Neuronal stem cell (in vitro differentiated cells): ENCODE results near the gene NACA.
"Not testable (repeated sequence)": the region's sequence is repeated elsewhere in the genome, so short reads cannot be mapped to it uniquely, and the experiment has no call there.

Experiments used
- DNase-seq: peaks from one replicate; pipeline ENCODE4 v3.0.0-alpha.2; 2013; ENCODE audit warnings: low spot score
- H2AFZ ChIP-seq: one replicate; pipeline ENCODE4 v1.6.1; 2013; ENCODE audit warnings: mild to moderate bottlenecking, low read length, inconsistent platforms
- H2AK5ac ChIP-seq: 2 replicates; pipeline ENCODE4 v1.6.1; 2013; ENCODE audit warnings: low read depth, mild to moderate bottlenecking, inconsistent platforms, low read length, moderate library complexity, mixed read lengths
- H2BK120ac ChIP-seq: 2 replicates; pipeline ENCODE4 v1.6.1; 2013; ENCODE audit warnings: low read depth, mild to moderate bottlenecking, inconsistent platforms, low read length, moderate library complexity, mixed read lengths
- H2BK12ac ChIP-seq: one replicate; pipeline ENCODE4 v1.6.1; 2013; ENCODE audit warnings: low read length, inconsistent platforms
- H2BK15ac ChIP-seq: 2 replicates; pipeline ENCODE4 v1.6.1; 2013; ENCODE audit warnings: mild to moderate bottlenecking, low read length, inconsistent platforms, mixed read lengths
- H2BK5ac ChIP-seq: one replicate; pipeline ENCODE4 v1.6.1; 2013; ENCODE audit warnings: inconsistent platforms, mild to moderate bottlenecking, low read length, moderate library complexity
- H3K14ac ChIP-seq: one replicate; pipeline ENCODE4 v1.6.1; 2013; ENCODE audit warnings: low read length, inconsistent platforms
- H3K18ac ChIP-seq: 2 replicates; pipeline ENCODE4 v1.6.1; 2013; ENCODE audit warnings: low read length, inconsistent platforms
- H3K23ac ChIP-seq: 2 replicates; pipeline ENCODE4 v1.6.1; 2013; ENCODE audit warnings: low read depth, mild to moderate bottlenecking, mixed read lengths, low read length, inconsistent platforms; ENCODE audit not compliant: poor library complexity
- H3K27ac ChIP-seq: replicated peaks from 3 replicates; pipeline ENCODE4 v1.5.1; 2013; ENCODE audit warnings: low read length, inconsistent platforms
- H3K27me3 ChIP-seq, 3 experiments: 2 replicates each; pipeline ENCODE4 v1.6.1; 2013; ENCODE audit warnings: low read length in 3 of 3, mild to moderate bottlenecking in 2 of 3, inconsistent platforms in 1 of 3, low read depth in 1 of 3, mixed read lengths in 1 of 3, moderate library complexity in 1 of 3; ENCODE audit not compliant: control insufficient read depth in 3 of 3, insufficient read depth in 3 of 3
- H3K36me3 ChIP-seq, 2 donors: replicated peaks in 1 of 2; 2 replicates each; pipeline ENCODE4 v1.6.1; 2013; ENCODE audit warnings: low read length in 2 of 2; ENCODE audit not compliant: control insufficient read depth in 2 of 2, insufficient read depth in 2 of 2
- H3K4ac ChIP-seq: 2 replicates; pipeline ENCODE4 v1.6.1; 2013; ENCODE audit warnings: inconsistent platforms, mild to moderate bottlenecking, low read length, moderate library complexity
- H3K4me1 ChIP-seq, 2 donors: 1 replicate in 1 of 2; 2 replicates in 1 of 2; pipeline ENCODE4 v1.6.1; 2013; ENCODE audit warnings: low read length in 2 of 2, low read depth in 1 of 2; ENCODE audit not compliant: control insufficient read depth in 2 of 2, insufficient read depth in 1 of 2
- H3K4me2 ChIP-seq: one replicate; pipeline ENCODE4 v1.6.1; 2013; ENCODE audit warnings: mild to moderate bottlenecking, low read length, inconsistent platforms; ENCODE audit not compliant: insufficient read depth, poor library complexity, severe bottlenecking
- H3K4me3 ChIP-seq, 2 donors: 2 replicates each; pipeline ENCODE4 v1.5.1; 2013; ENCODE audit warnings: low read length in 2 of 2, mild to moderate bottlenecking in 2 of 2, inconsistent platforms in 1 of 2, moderate library complexity in 1 of 2
- H3K79me1 ChIP-seq: one replicate; pipeline ENCODE4 v1.6.1; 2013; ENCODE audit warnings: low read depth, mild to moderate bottlenecking, inconsistent platforms, low read length, moderate library complexity
- H3K9ac ChIP-seq: one replicate; pipeline ENCODE4 v1.6.1; 2013; ENCODE audit warnings: mild to moderate bottlenecking, low read depth, low read length, inconsistent platforms; ENCODE audit not compliant: poor library complexity
- H3K9me3 ChIP-seq, 2 donors: replicated peaks in 1 of 2; 2 replicates each; pipeline versions ENCODE3 to v1.6.1; 2013; ENCODE audit warnings: low read length in 2 of 2, mild to moderate bottlenecking in 2 of 2, inconsistent platforms in 1 of 2, low read depth in 1 of 2, mixed read lengths in 1 of 2, moderate library complexity in 1 of 2; ENCODE audit not compliant: control insufficient read depth in 2 of 2, insufficient read depth in 1 of 2
- H4K8ac ChIP-seq: one replicate; pipeline ENCODE4 v1.6.1; 2013; ENCODE audit warnings: low read depth, mild to moderate bottlenecking, inconsistent platforms, low read length, moderate library complexity
- H4K91ac ChIP-seq: one replicate; pipeline ENCODE4 v1.6.1; 2013; ENCODE audit warnings: low read length, low read depth, mild to moderate bottlenecking, inconsistent platforms; ENCODE audit not compliant: poor library complexity
- WGBS, 2 donors: extraction: QIAGEN DNeasy Blood & Tissue Kit; methylation state at CpG; one replicate each; pipeline ENCODE4 v1.1.7; 2013; ENCODE audit warnings: missing lambda C conversion rate in 2 of 2, mixed read lengths in 1 of 2; ENCODE audit not compliant: insufficient read length in 2 of 2, insufficient replicate concordance in 1 of 2; ENCODE audit errors: extremely low coverage in 2 of 2; 5-methylcytosine and 5-hydroxymethylcytosine counted together

Gene NACA

DNA sequence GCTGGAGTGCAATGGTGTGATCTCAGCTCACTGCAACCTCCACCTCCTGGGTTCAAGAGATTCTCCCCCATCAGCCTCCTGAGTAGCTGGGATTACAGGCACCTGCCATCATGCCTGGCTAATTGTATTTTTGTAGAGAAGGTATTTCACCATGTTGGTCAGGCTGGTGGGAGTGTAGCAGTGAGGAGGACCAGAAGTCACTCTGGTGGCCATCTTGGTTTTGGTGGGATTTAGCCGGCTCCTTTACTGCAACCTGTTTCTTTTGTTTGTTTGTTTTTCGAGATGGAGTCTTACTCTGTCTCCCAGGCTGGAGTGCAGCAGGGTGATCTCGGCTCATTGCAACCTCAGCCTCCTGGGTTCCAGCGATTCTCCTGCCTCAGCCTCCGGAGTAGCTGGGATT, 20.6 kb downstream of the NACA start:
- not testable (repeated sequence) for H2BK5ac ChIP-seq, H4K91ac ChIP-seq, H3K27ac ChIP-seq, H3K4me3 ChIP-seq, H3K4me2 ChIP-seq, H3K23ac ChIP-seq, H3K79me1 ChIP-seq, H3K4me1 ChIP-seq, H3K9ac ChIP-seq, H3K9me3 ChIP-seq, H2BK15ac ChIP-seq, H2BK12ac ChIP-seq, H3K27me3 ChIP-seq, DNase-seq, H2AK5ac ChIP-seq, H3K4ac ChIP-seq, H3K14ac ChIP-seq, H3K18ac ChIP-seq, H2BK120ac ChIP-seq, H4K8ac ChIP-seq, H3K36me3 ChIP-seq
- peak overlapping the region; percentile 69 for H2AFZ ChIP-seq
- no CpG with 5 or more reads among the region's 5 CpGs for WGBS, 2 donors

DNA sequence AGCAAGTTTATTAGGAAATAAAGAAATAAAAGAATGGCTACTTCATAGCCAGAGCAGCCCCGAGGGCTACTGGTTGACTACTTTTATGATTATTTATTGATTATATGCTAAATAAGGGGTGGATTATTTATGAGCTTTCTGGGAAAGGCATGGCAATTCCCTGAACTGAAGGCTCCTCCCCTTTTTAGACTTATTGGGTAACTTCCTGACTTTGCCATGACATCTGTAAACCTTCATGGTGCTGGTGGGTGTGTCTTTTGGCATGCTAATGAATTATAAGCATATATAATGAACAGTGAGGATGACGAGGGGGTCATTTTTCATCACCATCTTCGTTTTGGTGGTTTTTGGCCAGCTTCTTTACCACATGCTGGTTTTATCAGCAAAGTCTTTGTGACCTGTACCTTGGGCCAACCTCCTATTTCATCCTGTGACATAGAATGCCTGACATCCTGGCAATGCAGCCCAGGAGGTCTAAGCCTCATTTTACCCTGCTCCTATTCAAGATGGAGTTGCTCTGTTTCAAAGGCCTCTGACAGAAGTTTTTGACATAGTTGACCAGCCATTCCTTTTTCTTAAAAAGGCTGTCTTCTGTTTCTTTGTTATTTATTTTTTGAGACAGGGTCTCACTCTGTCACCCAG, 26.0 kb downstream of the NACA start:
- no CpG with 5 or more reads among the region's 3 CpGs for WGBS, 2 donors
- H3K36me3 ChIP-seq: no peaks in the 10 kb centered on the region
- no peaks in the 10 kb centered on the region for H3K27me3 ChIP-seq
- no peak for DNase-seq
- no peak overlapping the region for H3K4me2 ChIP-seq
- H3K14ac ChIP-seq: no peak overlapping the region
- no peaks in the 10 kb centered on the region for H3K9me3 ChIP-seq
- no peak overlapping the region for H2BK15ac ChIP-seq
- no peak overlapping the region for H3K18ac ChIP-seq
- H3K4ac ChIP-seq: no peak overlapping the region
- H4K91ac ChIP-seq: no peak overlapping the region
- H3K4me1 ChIP-seq: peaks cover 0 to 8% of the 10 kb centered on the region in 2 donors
- no peak overlapping the region for H3K4me3 ChIP-seq
- no peak overlapping the region for H3K9ac ChIP-seq
- no peak overlapping the region for H4K8ac ChIP-seq
- H3K79me1 ChIP-seq: no peaks in the 10 kb centered on the region
- H2BK5ac ChIP-seq: no peak overlapping the region
- H2BK12ac ChIP-seq: no peak overlapping the region
- no peak overlapping the region for H3K27ac ChIP-seq
- H2BK120ac ChIP-seq: no peak overlapping the region
- H3K23ac ChIP-seq: no peak overlapping the region
- H2AFZ ChIP-seq: no peak overlapping the region
- H2AK5ac ChIP-seq: no peak overlapping the region

DNA sequence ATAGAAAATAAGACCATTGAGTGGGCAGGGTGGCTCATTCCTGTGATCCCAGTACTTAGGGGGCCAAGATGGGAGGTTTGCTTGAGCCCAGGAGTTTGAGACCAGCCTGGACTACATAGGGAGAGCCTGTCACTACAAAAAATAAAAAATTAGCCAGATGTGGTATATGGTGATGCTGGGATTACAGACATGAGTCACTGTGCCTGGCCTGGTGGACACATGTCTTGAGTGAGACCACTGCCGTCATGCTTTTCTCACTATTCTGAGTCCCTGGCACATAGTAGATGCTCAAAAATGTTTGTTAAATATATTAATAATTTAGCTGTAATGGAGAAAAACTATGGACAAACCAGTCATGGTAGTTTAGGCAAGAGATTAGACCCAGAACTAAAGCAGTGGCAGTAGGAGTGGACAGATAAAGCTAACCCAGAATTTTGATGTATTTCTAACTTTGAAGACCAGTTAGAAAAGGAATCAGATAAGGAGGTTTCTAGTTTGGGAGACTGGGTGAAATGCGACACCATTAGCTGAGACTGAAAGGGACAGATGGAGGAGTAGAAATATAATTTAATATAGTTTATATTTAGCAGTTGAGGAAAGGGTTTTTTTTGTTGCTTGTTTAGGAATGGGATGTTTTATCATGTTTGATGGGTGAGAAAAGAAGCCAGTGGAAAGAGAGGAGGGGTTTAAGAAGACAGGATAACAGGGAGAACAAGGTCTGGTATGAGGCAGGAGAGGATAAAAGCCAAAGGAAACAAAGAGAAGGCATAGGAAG, 29.6 kb downstream of the NACA start:
- Histone ChIP-seq H3K79me1 (no peaks in the 10 kb centered on the region), H3K4me3 (no peak overlapping the region), H4K8ac (no peak overlapping the region), H3K27me3 (no peaks in the 10 kb centered on the region), H2AFZ (peak overlapping the region; percentile 73), H3K4ac (no peak overlapping the region), H3K4me2 (no peak overlapping the region), H3K9me3 (no peaks in the 10 kb centered on the region), H3K18ac (no peak overlapping the region), H3K14ac (no peak overlapping the region), H2BK5ac (no peak overlapping the region), H3K27ac (no peak overlapping the region), H4K91ac (no peak overlapping the region), H3K9ac (no peak overlapping the region), H2BK12ac (no peak overlapping the region), H2BK120ac (no peak overlapping the region), H2BK15ac (no peak overlapping the region), H2AK5ac (no peak overlapping the region), H3K4me1 (peaks cover 0 to 8% of the 10 kb centered on the region in 2 donors), H3K36me3 (no peaks in the 10 kb centered on the region), H3K23ac (no peak overlapping the region)
- WGBS, 2 donors: no CpG with 5 or more reads among the region's 2 CpGs
- DNase-seq: no peak

DNA sequence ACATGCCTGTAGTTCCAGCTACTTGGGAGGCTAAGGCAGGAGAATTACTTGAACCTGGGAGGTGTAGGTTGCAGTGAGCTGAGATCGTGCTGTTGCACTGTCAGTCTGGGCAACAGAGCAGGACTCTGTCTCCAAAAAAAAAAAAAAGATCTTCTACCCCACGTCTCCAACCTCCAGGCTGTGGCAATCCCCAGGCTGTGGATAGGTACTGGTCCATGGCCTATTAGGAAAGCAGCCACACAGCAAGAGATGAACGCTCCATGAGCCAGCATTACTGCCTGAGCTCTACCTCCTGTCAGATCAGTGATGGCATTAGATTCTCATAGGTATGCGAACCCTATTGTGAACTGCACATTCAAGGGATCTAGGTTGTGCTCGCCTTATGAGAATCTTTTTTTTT, 30.9 kb downstream of the NACA start:
- Histone ChIP-seq H3K9me3 (no peaks in the 10 kb centered on the region), H2BK15ac (no peak overlapping the region), H2BK5ac (no peak overlapping the region), H3K4ac (no peak overlapping the region), H2BK12ac (no peak overlapping the region), H3K9ac (no peak overlapping the region), H3K4me3 (no peak overlapping the region), H3K36me3 (no peaks in the 10 kb centered on the region), H2AFZ (no peak overlapping the region), H3K27ac (no peak overlapping the region), H4K8ac (no peak overlapping the region), H3K79me1 (no peaks in the 10 kb centered on the region), H3K14ac (no peak overlapping the region), H3K4me2 (no peak overlapping the region), H3K23ac (no peak overlapping the region), H3K27me3 (no peaks in the 10 kb centered on the region), H3K18ac (no peak overlapping the region), H4K91ac (no peak overlapping the region), H2AK5ac (no peak overlapping the region), H3K4me1 (peaks cover 2 to 8% of the 10 kb centered on the region in 2 donors), H2BK120ac (no peak overlapping the region)
- WGBS, 2 donors: no CpG with 5 or more reads among the region's 5 CpGs
- DNase-seq: no peak
